ENCODE data around the gene XRCC2. TPM values are rescaled to one million over a fixed set of nuclear protein-coding genes. Genes with fewer than 3 reads are reported as not detected.

Gene XRCC2
- total and polyA plus RNA-seq, 2 of the 8 experiments (the other 6 are each of a cell fraction or from before 2014, with no cell fraction given) = 14.6 to 34.0 TPM

GRCh38 chr7:152710153-152710442, 34.2 kb upstream of the XRCC2 start:
- Histone ChIP-seq H3K23me2 (ENCODE audit: low read depth, low read length) (no peaks in the 10 kb centered on the region), H2AK5ac (ENCODE audit: low read depth, low read length) (no peak overlapping the region), H2BK12ac (ENCODE audit: low read depth, low read length) (no peak overlapping the region), H4K5ac (ENCODE audit: insufficient read length, low read depth, low read length) (no peak overlapping the region), H3K18ac (ENCODE audit: extremely low read depth, low read length) (no peak overlapping the region), H3K79me2 (ENCODE audit: control insufficient read depth in 1 of 2, insufficient read depth in 2 of 2, low read length in 2 of 2) (no peaks in the 10 kb centered on the region), H4K8ac (ENCODE audit: extremely low read depth, insufficient read depth, low read length) (no peak overlapping the region), H3K4ac (replicated peaks; ENCODE audit: insufficient read length, low read depth, low read length) (no peak overlapping the region), H3K14ac (ENCODE audit: insufficient read length) (no peak overlapping the region), H3K9me3 (ENCODE audit: insufficient read depth in 2 of 2, low read depth in 1 of 2, low read length in 1 of 2) (no peaks in the 10 kb centered on the region), H2BK5ac (ENCODE audit: low read depth, low read length) (no peak overlapping the region), H2BK20ac (ENCODE audit: low read length) (no peak overlapping the region), H4K20me1 (replicated peaks in 1 of 2; ENCODE audit: control insufficient read depth in 1 of 2, insufficient read depth in 2 of 2, low read length in 2 of 2) (no peaks in the 10 kb centered on the region), H2AFZ (ENCODE audit: low read length) (no peak overlapping the region), H3K79me1 (ENCODE audit: low read depth, low read length) (no peaks in the 10 kb centered on the region), H3K23ac (ENCODE audit: insufficient read length) (no peak overlapping the region), H3K4me3 (ENCODE audit: extremely low read depth in 1 of 4, insufficient read depth in 2 of 4, low read depth in 3 of 4, low read length in 4 of 4) (no peak overlapping the region), H3K4me1 (replicated peaks in 1 of 4; ENCODE audit: control insufficient read depth in 3 of 4, insufficient read depth in 4 of 4, low read length in 3 of 4) (no peaks in the 10 kb centered on the region; a peak in 2 of 7 replicates), H3K27me3 (replicated peaks in 1 of 4; ENCODE audit: control insufficient read depth in 3 of 4, extremely low read depth in 1 of 4, insufficient read depth in 3 of 4, low read length in 3 of 4) (no peaks in the 10 kb centered on the region), H3K27ac (ENCODE audit: low read depth, low read length) (no peak overlapping the region), H2BK120ac (replicated peaks; ENCODE audit: low read depth, low read length) (no peak overlapping the region), H2BK15ac (ENCODE audit: low read length) (no peak overlapping the region), H3K36me3 (ENCODE audit: control insufficient read depth in 2 of 4, insufficient read depth in 4 of 4, low read length in 3 of 4) (no peaks in the 10 kb centered on the region), H3K9ac (replicated peaks in 1 of 4; ENCODE audit: extremely low read depth in 1 of 4, low read depth in 3 of 4, low read length in 3 of 4) (no peak overlapping the region), H4K91ac (replicated peaks; ENCODE audit: insufficient read length, low read length) (no peak overlapping the region), H3K56ac (replicated peaks; ENCODE audit: insufficient read length, low read depth, low read length) (no peak overlapping the region), H3K4me2 (ENCODE audit: insufficient read depth in 1 of 2, low read depth in 2 of 2, low read length in 2 of 2) (no peak overlapping the region)
- TF ChIP-seq CTBP2 (IDR thresholded peaks at IDR 0.05; ENCODE audit: borderline replicate concordance, insufficient read depth, insufficient read length, low read length) (no peak), EGR1 (IDR thresholded peaks at IDR 0.05; ENCODE audit: borderline replicate concordance, low read depth, low read length) (no peak), TCF12 (IDR thresholded peaks at IDR 0.05; ENCODE audit: low read depth, low read length) (no peak), SAP30 (IDR thresholded peaks at IDR 0.05; ENCODE audit: insufficient read depth, insufficient replicate concordance, low read length) (no peak), SP1 (IDR thresholded peaks at IDR 0.05; ENCODE audit: low read depth, low read length) (no peak), RAD21 (IDR thresholded peaks at IDR 0.05 in 1 of 2, conservative IDR thresholded peaks at IDR 0.05 in 1 of 2; ENCODE audit: low read depth in 2 of 2, low read length in 2 of 2) (no peak), ATF3 (IDR thresholded peaks at IDR 0.05; ENCODE audit: insufficient read depth, low read depth, low read length) (no peak), ATF2 (IDR thresholded peaks at IDR 0.05; ENCODE audit: low read length) (no peak), POLR2A (IDR thresholded peaks at IDR 0.05; ENCODE audit: control extremely low read depth in 1 of 2, low read depth in 2 of 2, low read length in 2 of 2) (no peak), SIRT6 (IDR thresholded peaks at IDR 0.05; ENCODE audit: low read length) (no peak), GABPA (IDR thresholded peaks at IDR 0.05; ENCODE audit: borderline replicate concordance, insufficient read depth, low read length) (no peak)
- 81% methylated on average over 2 of the region's 2 CpGs; no CpG with 5 or more reads in 1 of the 2 experiments for WGBS, 2 experiments (ENCODE audit: extremely low coverage in 1 of 2, insufficient coverage in 1 of 2, insufficient read length in 1 of 2, insufficient replicate concordance in 2 of 2, low coverage in 1 of 2, low lambda C conversion rate in 2 of 2, missing lambda C conversion rate in 1 of 2)
- DNase-seq (ENCODE audit: low read depth in 1 of 2, low spot score in 2 of 2) (no peak), FAIRE-seq (no peak)
- CTCF ChIA-PET (ENCODE audit: partially characterized antibody) = no interaction called here
- POLR2A ChIA-PET (ENCODE audit: partially characterized antibody) = interaction anchor here (0.6 kb wide), 1 partner anchor 388 kb away, joined by 3 read pairs; no protein-coding TSS in a partner anchor

Data from H1 (cell line).